Melanocyte of skin (primary cell): ENCODE data around the gene ADGRF1. TPM values are rescaled to one million over a fixed set of nuclear protein-coding genes. Genes with fewer than 3 reads are reported as not detected.

Source experiments
- total RNA-seq, 2 donors: library from RNA; depleted of rRNA; stranded (reverse); fragments of >200 nt; gene quantifications; 2 replicates each; pipeline ENCODE4 v1.2.3, GENCODE V29; 2012

Gene ADGRF1
- not detected for total RNA-seq

GRCh38 chr6:47042275-47042791 lies at the start of gene ADGRF1:
Gene ADGRF1 (minus strand): TSS chr6:47042332. CDS start chr6:47029061, 13,271 bp downstream.

Other genes with a start within 250 kb of the ADGRF1 start
- gene MEP1A, start 248.9 kb downstream of the ADGRF1 start, total RNA-seq, result not detected
- under 1 TPM in 1 of 2 donors, not detected in 1; 0.34 TPM for gene ADGRF5, start 120.4 kb downstream of the ADGRF1 start, total RNA-seq